Renal cortical epithelial cell (primary cell): ENCODE data around the gene PRAC2. TPM values are rescaled to one million over a fixed set of nuclear protein-coding genes. Genes with fewer than 3 reads are reported as not detected.
"Not testable (repeated sequence)": the region's sequence is repeated elsewhere in the genome, so short reads cannot be mapped to it uniquely, and the experiment has no call there.

Experiments used
- DNase-seq: peaks from one replicate; pipeline ENCODE4 v3.0.0-alpha.2; 2011; ENCODE audit warnings: low read depth
- total RNA-seq: library from RNA; depleted of rRNA; stranded (reverse); fragments of >200 nt; gene quantifications from 2 replicates; pipeline ENCODE4 v1.2.3, GENCODE V29; 2014

The PRAC2 gene
- not detected in 2 replicates for total RNA-seq

- no peak for DNase-seq
Observed at GRCh38 chr17:48722915-48723422, at the start of gene PRAC2. Gene PRAC2 (plus strand): TSS chr17:48723185. CDS start chr17:48724411, 1,226 bp downstream.

- DNase-seq: no peak
Observed at GRCh38 chr17:48676963-48677558, 45.9 kb upstream of the PRAC2 start.

GRCh38 chr17:48678141-48678971 lies 44.6 kb upstream of the PRAC2 start:
- peak; percentile 20 for DNase-seq

GRCh38 chr17:48679385-48680096 lies 43.4 kb upstream of the PRAC2 start:
- DNase-seq: no peak

- peak; percentile 9 for DNase-seq
Observed at GRCh38 chr17:48681609-48682008, 41.4 kb upstream of the PRAC2 start.

- DNase-seq: no peak
Observed at GRCh38 chr17:48690655-48691054, 32.3 kb upstream of the PRAC2 start.

- DNase-seq: no peak
Observed at GRCh38 chr17:48692049-48692448, 30.9 kb upstream of the PRAC2 start.

- DNase-seq: no peak
Observed at GRCh38 chr17:48693178-48693577, 29.8 kb upstream of the PRAC2 start.

GRCh38 chr17:48701864-48702532 lies 21.0 kb upstream of the PRAC2 start:
- no peak for DNase-seq

- DNase-seq: no peak
Observed at GRCh38 chr17:48704361-48705248, 18.4 kb upstream of the PRAC2 start.

GRCh38 chr17:48711128-48711527 lies 11.9 kb upstream of the PRAC2 start:
- no peak for DNase-seq

GRCh38 chr17:48715496-48716399 lies 7.2 kb upstream of the PRAC2 start:
- no peak for DNase-seq

- DNase-seq: not testable (repeated sequence)
Observed at GRCh38 chr17:48716549-48716948, 6.4 kb upstream of the PRAC2 start.

GRCh38 chr17:48717367-48718226 lies 5.4 kb upstream of the PRAC2 start:
- DNase-seq: no peak

GRCh38 chr17:48718227-48718760 lies 4.7 kb upstream of the PRAC2 start:
- no peak for DNase-seq

- no peak for DNase-seq
Observed at GRCh38 chr17:48718761-48719641, 4.0 kb upstream of the PRAC2 start.

- no peak for DNase-seq
Observed at GRCh38 chr17:48719642-48720265, 3.2 kb upstream of the PRAC2 start.
